ENCODE data around the gene FAM181B.

FAM181B gene

DNA sequence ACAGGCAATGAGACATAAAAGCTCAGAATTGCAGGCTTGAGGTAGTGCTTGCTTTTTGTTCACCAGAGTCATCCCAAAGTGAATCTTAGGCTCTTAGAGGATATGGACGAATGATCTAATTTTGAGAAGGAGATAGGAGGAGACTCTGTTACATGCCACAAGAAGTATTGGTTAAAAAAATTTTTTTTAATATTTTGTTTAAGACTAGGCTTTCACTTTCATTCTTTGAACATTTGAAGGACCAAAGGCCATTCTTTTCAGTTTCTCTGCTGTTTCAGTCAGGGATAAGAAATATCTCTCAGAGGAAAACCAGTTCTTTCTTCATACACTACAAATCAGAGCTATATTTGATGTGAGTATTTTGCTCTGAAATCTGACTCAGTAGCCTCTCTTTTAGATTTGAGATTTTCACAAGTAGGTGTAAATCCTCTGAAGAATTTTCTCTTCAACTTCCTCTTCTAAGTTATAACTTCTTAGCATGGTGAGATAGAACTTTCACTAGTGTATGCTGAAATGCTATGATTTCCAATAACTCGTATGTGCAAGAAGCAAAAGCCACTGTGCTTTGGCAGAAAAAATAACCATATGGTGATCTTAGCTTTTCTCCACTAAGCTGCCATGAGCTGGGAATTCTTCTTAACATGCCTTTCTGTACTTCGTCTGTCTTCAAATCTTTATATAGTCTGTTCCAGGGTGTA lies 24.1 kb upstream of the FAM181B start:
- TF ChIP-seq MAX (IDR thresholded peaks at IDR 0.05; ENCODE audit: low read depth, low read length) = no peak
- no peak overlapping the region for H3K4me3 ChIP-seq (ENCODE audit: low read depth, low read length)
- DNase-seq (ENCODE audit: low read depth) = no peak

DNA sequence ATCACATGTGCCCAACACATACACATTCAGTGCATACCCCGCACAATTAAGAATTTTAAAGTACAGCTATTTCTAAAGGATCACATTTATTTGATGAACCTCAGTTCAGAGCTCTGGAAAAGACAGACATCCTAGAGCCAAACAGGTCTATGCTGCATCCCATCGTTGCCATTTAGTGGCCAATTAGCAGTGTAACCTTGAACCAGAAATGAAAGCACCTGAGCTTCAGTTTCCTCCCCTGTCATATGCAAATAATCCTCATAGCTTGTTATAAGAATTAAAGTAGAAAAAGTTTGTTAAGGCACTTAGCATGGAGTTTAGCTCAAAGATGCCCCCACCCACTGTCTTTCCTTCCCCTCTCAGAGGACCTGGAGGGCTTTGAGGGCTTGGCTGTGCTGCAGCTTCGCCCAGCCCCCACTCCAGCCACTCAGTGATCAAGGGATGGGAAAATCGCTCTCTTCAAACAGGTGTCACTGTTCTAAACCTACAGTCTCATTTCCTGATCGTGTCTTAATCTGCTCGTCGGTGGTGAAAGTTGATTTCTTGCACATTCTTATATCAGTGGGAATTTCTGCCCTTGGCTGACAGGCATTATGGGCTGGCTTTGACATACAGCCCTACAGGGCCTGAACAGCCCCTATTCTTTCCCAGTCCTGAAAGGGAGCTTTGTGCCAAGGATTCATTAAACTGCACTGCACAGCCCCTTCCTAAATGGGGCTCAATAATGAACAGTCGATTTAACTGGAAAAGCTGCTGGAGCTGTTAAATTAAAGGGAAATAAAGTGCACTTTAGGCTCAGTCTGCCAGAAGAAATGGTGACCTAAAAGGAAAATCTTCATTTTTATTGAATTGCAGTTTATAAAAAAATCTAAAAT lies 23.3 kb upstream of the FAM181B start:
- H3K4me3 ChIP-seq (ENCODE audit: low read depth, low read length) = no peak overlapping the region
- no peak for TF ChIP-seq POLR2A (IDR thresholded peaks at IDR 0.05; ENCODE audit: extremely low read depth, insufficient read length)
- TF ChIP-seq, protein P1, sequence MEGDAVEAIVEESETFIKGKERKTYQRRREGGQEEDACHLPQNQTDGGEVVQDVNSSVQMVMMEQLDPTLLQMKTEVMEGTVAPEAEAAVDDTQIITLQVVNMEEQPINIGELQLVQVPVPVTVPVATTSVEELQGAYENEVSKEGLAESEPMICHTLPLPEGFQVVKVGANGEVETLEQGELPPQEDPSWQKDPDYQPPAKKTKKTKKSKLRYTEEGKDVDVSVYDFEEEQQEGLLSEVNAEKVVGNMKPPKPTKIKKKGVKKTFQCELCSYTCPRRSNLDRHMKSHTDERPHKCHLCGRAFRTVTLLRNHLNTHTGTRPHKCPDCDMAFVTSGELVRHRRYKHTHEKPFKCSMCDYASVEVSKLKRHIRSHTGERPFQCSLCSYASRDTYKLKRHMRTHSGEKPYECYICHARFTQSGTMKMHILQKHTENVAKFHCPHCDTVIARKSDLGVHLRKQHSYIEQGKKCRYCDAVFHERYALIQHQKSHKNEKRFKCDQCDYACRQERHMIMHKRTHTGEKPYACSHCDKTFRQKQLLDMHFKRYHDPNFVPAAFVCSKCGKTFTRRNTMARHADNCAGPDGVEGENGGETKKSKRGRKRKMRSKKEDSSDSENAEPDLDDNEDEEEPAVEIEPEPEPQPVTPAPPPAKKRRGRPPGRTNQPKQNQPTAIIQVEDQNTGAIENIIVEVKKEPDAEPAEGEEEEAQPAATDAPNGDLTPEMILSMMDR (IDR thresholded peaks at IDR 0.05; ENCODE audit: low read depth, low read length) = no peak
- no peak for TF ChIP-seq MYC (IDR thresholded peaks at IDR 0.05; ENCODE audit: low read depth, low read length)
- no peak for TF ChIP-seq MAX (IDR thresholded peaks at IDR 0.05; ENCODE audit: low read depth, low read length)

GRCh38 chr11:82754410-82754809 lies 20.7 kb upstream of the FAM181B start:
- TF ChIP-seq, protein P1 (IDR thresholded peaks at IDR 0.05; ENCODE audit: low read depth, low read length) = no peak
- TF ChIP-seq MAX (IDR thresholded peaks at IDR 0.05; ENCODE audit: low read depth, low read length) (no peak), MYC (IDR thresholded peaks at IDR 0.05; ENCODE audit: low read depth, low read length) (no peak), POLR2A (IDR thresholded peaks at IDR 0.05; ENCODE audit: extremely low read depth, insufficient read length) (no peak)
- no peak overlapping the region for H3K4me3 ChIP-seq (ENCODE audit: low read depth, low read length)
- DNase-seq (ENCODE audit: low read depth) = no peak

More for the DNA sequence above, 23.3 kb upstream of the FAM181B start:
- DNase-seq (ENCODE audit: low read depth) = no peak

DNA sequence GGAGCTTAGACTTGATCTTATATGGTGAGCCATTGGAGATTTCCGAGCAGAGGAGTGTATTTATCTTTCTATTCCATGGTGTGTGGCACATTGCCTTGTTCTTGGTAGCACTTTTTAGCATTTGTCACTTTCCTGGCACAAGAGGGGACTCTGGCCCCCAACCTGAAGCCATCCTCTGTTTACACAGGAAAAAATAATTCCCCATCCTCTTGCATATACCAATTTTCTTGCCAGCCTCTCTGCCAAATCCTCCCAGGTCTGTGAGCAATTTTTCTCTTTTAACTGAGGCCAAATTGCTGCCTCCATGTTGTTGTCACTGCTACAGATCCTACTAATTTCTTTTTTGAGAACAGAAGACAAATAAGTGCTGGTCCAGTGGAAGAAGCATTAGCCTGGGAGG lies 20.3 kb upstream of the FAM181B start:
- DNase-seq (ENCODE audit: low read depth) = no peak
- no peak overlapping the region for H3K4me3 ChIP-seq (ENCODE audit: low read depth, low read length)
- TF ChIP-seq MYC (IDR thresholded peaks at IDR 0.05; ENCODE audit: low read depth, low read length) (no peak), POLR2A (IDR thresholded peaks at IDR 0.05; ENCODE audit: extremely low read depth, insufficient read length) (no peak), MAX (IDR thresholded peaks at IDR 0.05; ENCODE audit: low read depth, low read length) (no peak)
- TF ChIP-seq, protein P1 (IDR thresholded peaks at IDR 0.05; ENCODE audit: low read depth, low read length) = no peak

- no peak for DNase-seq (ENCODE audit: low read depth)
- no peak for TF ChIP-seq MYC (IDR thresholded peaks at IDR 0.05; ENCODE audit: low read depth, low read length)
- H3K4me3 ChIP-seq (ENCODE audit: low read depth, low read length) = no peak overlapping the region
Measured at GRCh38 chr11:82752801-82753200, 19.1 kb upstream of the FAM181B start.

- TF ChIP-seq POLR2A (IDR thresholded peaks at IDR 0.05; ENCODE audit: extremely low read depth, insufficient read length) (no peak), MAX (IDR thresholded peaks at IDR 0.05; ENCODE audit: low read depth, low read length) (no peak), MYC (IDR thresholded peaks at IDR 0.05; ENCODE audit: low read depth, low read length) (no peak)
- TF ChIP-seq, protein P1 (IDR thresholded peaks at IDR 0.05; ENCODE audit: low read depth, low read length) = no peak
- H3K4me3 ChIP-seq (ENCODE audit: low read depth, low read length) = no peak overlapping the region
- peak; percentile 8 for DNase-seq (ENCODE audit: low read depth)
Measured at GRCh38 chr11:82750643-82751139, 17.0 kb upstream of the FAM181B start.

Data from NB4 (cell line).